GM12873 (cell line): ENCODE results near the gene VMO1.

ENCODE experiments used
- TF ChIP-seq, protein P1 (sequence below): IDR thresholded peaks from 2 replicates; pipeline ENCODE4 v1.5.1; 2012; ENCODE audit warnings: low read depth, mild to moderate bottlenecking, moderate library complexity, low read length, control low read depth; ENCODE audit not compliant: insufficient read depth; ENCODE audit errors: missing control alignments

VMO1 gene

DNA sequence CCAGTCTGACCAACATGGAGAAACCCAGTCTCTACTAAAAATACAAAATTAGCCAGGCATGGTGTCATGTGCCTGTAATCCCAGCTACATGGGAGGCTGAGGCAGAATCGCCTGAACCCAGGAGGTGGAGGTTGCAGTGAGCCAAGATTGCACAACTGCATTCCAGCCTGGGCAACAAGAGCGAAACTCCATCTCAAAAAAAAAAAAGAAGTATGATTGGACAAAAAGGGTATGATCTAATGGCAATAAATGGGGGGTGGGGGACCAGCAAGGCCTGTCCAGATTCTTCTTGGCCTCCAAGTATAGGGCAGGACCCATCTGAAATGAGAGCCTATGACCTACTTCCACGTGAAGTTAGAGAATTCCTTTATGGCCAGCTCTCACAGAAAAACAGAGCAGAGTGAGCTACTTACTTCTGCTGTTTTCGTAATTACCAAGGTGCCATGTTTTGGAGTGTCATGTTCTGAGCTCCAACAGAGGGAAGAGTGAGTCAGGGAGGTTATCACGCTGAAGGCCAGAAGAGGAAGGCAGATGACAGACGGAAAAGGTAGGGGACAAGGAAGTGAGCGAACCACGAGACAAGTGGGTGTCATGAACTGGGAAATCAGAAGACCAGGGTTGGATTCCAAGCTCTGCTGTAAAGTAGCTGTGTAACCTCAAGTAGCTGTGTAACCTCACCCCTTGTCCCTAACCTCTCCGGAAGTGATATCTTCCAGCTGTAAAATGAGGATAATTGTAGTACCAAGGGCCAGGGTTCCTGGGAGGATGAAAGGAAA is 50.1 kb downstream of the VMO1 start:
- TF ChIP-seq, protein P1, sequence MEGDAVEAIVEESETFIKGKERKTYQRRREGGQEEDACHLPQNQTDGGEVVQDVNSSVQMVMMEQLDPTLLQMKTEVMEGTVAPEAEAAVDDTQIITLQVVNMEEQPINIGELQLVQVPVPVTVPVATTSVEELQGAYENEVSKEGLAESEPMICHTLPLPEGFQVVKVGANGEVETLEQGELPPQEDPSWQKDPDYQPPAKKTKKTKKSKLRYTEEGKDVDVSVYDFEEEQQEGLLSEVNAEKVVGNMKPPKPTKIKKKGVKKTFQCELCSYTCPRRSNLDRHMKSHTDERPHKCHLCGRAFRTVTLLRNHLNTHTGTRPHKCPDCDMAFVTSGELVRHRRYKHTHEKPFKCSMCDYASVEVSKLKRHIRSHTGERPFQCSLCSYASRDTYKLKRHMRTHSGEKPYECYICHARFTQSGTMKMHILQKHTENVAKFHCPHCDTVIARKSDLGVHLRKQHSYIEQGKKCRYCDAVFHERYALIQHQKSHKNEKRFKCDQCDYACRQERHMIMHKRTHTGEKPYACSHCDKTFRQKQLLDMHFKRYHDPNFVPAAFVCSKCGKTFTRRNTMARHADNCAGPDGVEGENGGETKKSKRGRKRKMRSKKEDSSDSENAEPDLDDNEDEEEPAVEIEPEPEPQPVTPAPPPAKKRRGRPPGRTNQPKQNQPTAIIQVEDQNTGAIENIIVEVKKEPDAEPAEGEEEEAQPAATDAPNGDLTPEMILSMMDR: no peak
